Common myeloid progenitor, CD34-positive (primary cell): Measurements from ENCODE around the gene LCN12.

Source experiments
- CTCF ChIA-PET: fragments of 350-600 bp; sonication (Branson Sonifier 250); formaldehyde crosslinking; loops from one replicate; lab custom pipeline; 2021; ENCODE audit warnings: antibody characterized with exemption; lab: Charles Lee
- POLR2A ChIA-PET: fragments of 350-600 bp; sonication (Branson Sonifier 250); formaldehyde crosslinking; loops from one replicate; lab custom pipeline; 2021; ENCODE audit warnings: antibody characterized with exemption; lab: Charles Lee
- DNase-seq, 3 donors: peaks; one replicate each; pipeline versions ENCODE4 v3.0.0 to v3.0.0-alpha.2; 2013
- H3K27ac ChIP-seq, 2 experiments: 1 replicate in 1 of 2; 2 replicates in 1 of 2; pipeline ENCODE4 v1.7.0; 2013; ENCODE audit warnings: inconsistent platforms in 2 of 2, low read length in 2 of 2, mild to moderate bottlenecking in 2 of 2, low read depth in 1 of 2, moderate library complexity in 1 of 2; ENCODE audit not compliant: severe bottlenecking in 2 of 2, insufficient read depth in 1 of 2, poor library complexity in 1 of 2
- H3K27me3 ChIP-seq, 5 experiments: replicated peaks in 2 of 5; 1 replicate in 3 of 5; 2 replicates in 2 of 5; pipeline versions ENCODE4 v1.6.1 to v1.7.0; 2013; ENCODE audit warnings: low read length in 4 of 5, mild to moderate bottlenecking in 2 of 5, moderate library complexity in 2 of 5, inconsistent platforms in 1 of 5; ENCODE audit not compliant: insufficient read depth in 5 of 5, control insufficient read depth in 4 of 5
- H3K36me3 ChIP-seq, 4 experiments: 1 replicate in 2 of 4; 2 replicates in 2 of 4; pipeline versions ENCODE4 v1.6.1 to v1.7.0; 2013; ENCODE audit warnings: low read length in 3 of 4, control low read depth in 1 of 4, mild to moderate bottlenecking in 1 of 4; ENCODE audit not compliant: control insufficient read depth in 4 of 4, insufficient read depth in 4 of 4
- H3K4me1 ChIP-seq, 4 experiments: 1 replicate in 3 of 4; 2 replicates in 1 of 4; pipeline versions ENCODE4 v1.6.1 to v1.7.1; 2013; ENCODE audit warnings: low read length in 3 of 4, mild to moderate bottlenecking in 3 of 4, control low read depth in 1 of 4, inconsistent platforms in 1 of 4, moderate library complexity in 1 of 4; ENCODE audit not compliant: control insufficient read depth in 4 of 4, insufficient read depth in 4 of 4; ENCODE audit errors: control extremely low read depth in 1 of 4
- H3K4me3 ChIP-seq, 7 experiments: 1 replicate in 4 of 7; 2 replicates in 3 of 7; pipeline versions ENCODE4 v1.5.1 to v1.7.0; 2013; ENCODE audit warnings: mild to moderate bottlenecking in 7 of 7, low read length in 6 of 7, moderate library complexity in 6 of 7, inconsistent platforms in 2 of 7, low read depth in 2 of 7, control low read depth in 1 of 7; ENCODE audit not compliant: insufficient read depth in 4 of 7, control insufficient read depth in 1 of 7; ENCODE audit errors: extremely low read depth in 1 of 7
- H3K9me3 ChIP-seq, 5 experiments: 1 replicate in 4 of 5; 2 replicates in 1 of 5; pipeline versions ENCODE4 v1.6.1 to v1.7.1; 2013; ENCODE audit warnings: low read length in 4 of 5, mild to moderate bottlenecking in 2 of 5, inconsistent platforms in 1 of 5, low read depth in 1 of 5, moderate library complexity in 1 of 5; ENCODE audit not compliant: control insufficient read depth in 4 of 5, insufficient read depth in 2 of 5; ENCODE audit errors: control extremely low read depth in 1 of 5
- WGBS: methylation state at CpG from one replicate; pipeline ENCODE4 v1.1.5; 2013; ENCODE audit not compliant: insufficient coverage; 5-methylcytosine and 5-hydroxymethylcytosine counted together

LCN12 gene

GRCh38 chr9:136973618-136974617, 21.8 kb downstream of the LCN12 start:
- 90% methylated on average over 23 of the region's 29 CpGs for WGBS

GRCh38 chr9:136974817-136975535, 22.9 kb downstream of the LCN12 start:
- POLR2A ChIA-PET: interaction anchor here (1.0 to 1.4 kb wide), 2 partner anchors 54 to 60 kb away, joined by 4 to 7 read pairs; no protein-coding TSS in a partner anchor

More at GRCh38 chr9:136973618-136974617, 21.8 kb downstream of the LCN12 start:
- Histone ChIP-seq H3K4me1 (peaks cover 0 to 42% (median 36%) of the 10 kb centered on the region in 4 experiments), H3K27ac (no peak overlapping the region), H3K4me3 (no peak overlapping the region), H3K9me3 (no peaks in the 10 kb centered on the region), H3K27me3 (peaks cover 0 to 6% (median under 1%) of the 10 kb centered on the region in 5 experiments), H3K36me3 (no peaks in the 10 kb centered on the region)
- no peak for DNase-seq
- ChIA-PET POLR2A (no interaction called here), CTCF (interaction anchor here (0.7 to 5.7 kb wide), 11 partner anchors 8 to 317 kb away, joined by 3 to 28 read pairs (median 6); partner anchors contain the start of gene CLIC3)

GRCh38 chr9:136975644-136976043, 23.6 kb downstream of the LCN12 start:
- no peaks in the 10 kb centered on the region for H3K36me3 ChIP-seq
- ChIA-PET CTCF (interaction anchor here (1.0 to 5.7 kb wide), 15 partner anchors 10 to 77 kb away, joined by 3 to 28 read pairs (median 6); partner anchors contain the start of genes CLIC3 and PAXX), POLR2A (interaction anchor here (1.0 to 1.5 kb wide), 3 partner anchors 16 to 59 kb away, joined by 4 to 7 read pairs (median 5); partner anchors contain the start of gene PAXX)
- 4% methylated on average over 14 of the region's 14 CpGs for WGBS
- H3K4me3 ChIP-seq: peak overlapping the region in 1 of 7 experiments; percentile 30
- H3K27me3 ChIP-seq: peaks cover 0 to 11% (median 4%) of the 10 kb centered on the region in 5 experiments
- H3K27ac ChIP-seq: no peak overlapping the region
- no peaks in the 10 kb centered on the region for H3K9me3 ChIP-seq
- peaks cover 0 to 41% (median 36%) of the 10 kb centered on the region in 4 experiments for H3K4me1 ChIP-seq
- peak; percentile 82 to 95 (median 93) for DNase-seq

More at GRCh38 chr9:136974817-136975535, 22.9 kb downstream of the LCN12 start:
- Histone ChIP-seq H3K36me3 (no peaks in the 10 kb centered on the region), H3K9me3 (no peaks in the 10 kb centered on the region), H3K27ac (no peak overlapping the region), H3K4me3 (peak overlapping the region in 1 of 7 experiments; percentile 30), H3K27me3 (peaks cover 0 to 11% (median 4%) of the 10 kb centered on the region in 5 experiments), H3K4me1 (peaks cover 0 to 43% (median 38%) of the 10 kb centered on the region in 4 experiments)
- peak in 1 of 3 donors; percentile 28 for DNase-seq
- CTCF ChIA-PET: interaction anchor here (0.7 to 5.7 kb wide), 14 partner anchors 9 to 72 kb away, joined by 3 to 28 read pairs (median 6); partner anchors contain the start of genes CLIC3 and PAXX
- 37% methylated on average over 14 of the region's 15 CpGs for WGBS

- peak within 1 kb of the TSS in 4 of 7 experiments; percentile 19 to 64 (median 46) for H3K4me3 ChIP-seq
- no peaks in the 10 kb centered on the region for H3K9me3 ChIP-seq
- H3K4me1 ChIP-seq: peaks cover 0 to 41% (median 36%) of the 10 kb centered on the region in 4 experiments
- WGBS: 79% methylated on average over 6 of the region's 10 CpGs
- no peak for DNase-seq
- ChIA-PET POLR2A (interaction anchor here (1.5 kb wide), 1 partner anchor 15 kb away, joined by 5 read pairs; the partner anchor contains the start of gene PAXX), CTCF (interaction anchor here (3.2 to 5.7 kb wide), 2 partner anchors 10 to 58 kb away, joined by 17 to 28 read pairs; no protein-coding TSS in a partner anchor)
- no peaks in the 10 kb centered on the region for H3K36me3 ChIP-seq
- H3K27ac ChIP-seq: no peak within 1 kb of the TSS
- peaks cover 0 to 11% (median 4%) of the 10 kb centered on the region in 5 experiments for H3K27me3 ChIP-seq
These were observed 25.1 kb downstream of the LCN12 start, which contains the start of gene PTGDS for GRCh38 chr9:136977223-136977622. Gene PTGDS, plus strand, starts transcription at chr9:136977504. Its CDS starts 75 bp downstream, at chr9:136977579.

GRCh38 chr9:136977649-136978072, 25.6 kb downstream of the LCN12 start:
- Histone ChIP-seq H3K27me3 (peaks cover 0 to 11% (median 4%) of the 10 kb centered on the region in 5 experiments), H3K4me1 (peaks cover 0 to 41% (median 36%) of the 10 kb centered on the region in 4 experiments), H3K4me3 (peak overlapping the region in 4 of 7 experiments; percentile 19 to 64 (median 46)), H3K9me3 (no peaks in the 10 kb centered on the region), H3K27ac (no peak overlapping the region), H3K36me3 (no peaks in the 10 kb centered on the region)
- DNase-seq: no peak
- POLR2A ChIA-PET: no interaction called here
- 21% methylated on average over 21 of the region's 33 CpGs for WGBS
- CTCF ChIA-PET: interaction anchor here (3.2 to 5.7 kb wide), 2 partner anchors 10 to 58 kb away, joined by 17 to 28 read pairs; no protein-coding TSS in a partner anchor
